Fibroblast of upper back skin (primary cell): ENCODE data around the gene KCNG4.

ENCODE experiments used
- DNase-seq: peaks from one replicate; pipeline ENCODE4 v3.0.0-alpha.2; 2013

The KCNG4 gene, protein sequence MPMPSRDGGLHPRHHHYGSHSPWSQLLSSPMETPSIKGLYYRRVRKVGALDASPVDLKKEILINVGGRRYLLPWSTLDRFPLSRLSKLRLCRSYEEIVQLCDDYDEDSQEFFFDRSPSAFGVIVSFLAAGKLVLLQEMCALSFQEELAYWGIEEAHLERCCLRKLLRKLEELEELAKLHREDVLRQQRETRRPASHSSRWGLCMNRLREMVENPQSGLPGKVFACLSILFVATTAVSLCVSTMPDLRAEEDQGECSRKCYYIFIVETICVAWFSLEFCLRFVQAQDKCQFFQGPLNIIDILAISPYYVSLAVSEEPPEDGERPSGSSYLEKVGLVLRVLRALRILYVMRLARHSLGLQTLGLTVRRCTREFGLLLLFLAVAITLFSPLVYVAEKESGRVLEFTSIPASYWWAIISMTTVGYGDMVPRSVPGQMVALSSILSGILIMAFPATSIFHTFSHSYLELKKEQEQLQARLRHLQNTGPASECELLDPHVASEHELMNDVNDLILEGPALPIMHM

DNA sequence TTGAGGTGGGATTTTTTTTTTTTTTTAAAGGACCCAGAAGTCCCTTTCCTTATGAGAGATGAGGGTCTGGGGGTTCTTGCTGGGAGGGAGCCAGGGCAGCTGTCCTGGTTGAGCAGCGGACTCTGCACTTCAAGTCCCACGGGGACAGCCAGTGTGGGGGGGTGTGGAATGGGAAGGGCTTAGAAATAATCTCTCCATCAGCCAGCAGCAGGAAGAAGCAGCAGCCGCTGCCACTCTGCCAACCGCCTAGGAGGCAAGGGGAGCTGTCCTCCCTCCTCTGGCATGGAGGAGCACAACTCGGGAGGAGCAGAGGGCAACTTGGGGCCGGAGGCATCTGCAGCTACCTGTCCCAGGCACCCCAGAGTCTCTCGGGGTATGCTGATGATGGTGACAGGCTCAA lies at the start of gene KCNG4:
Gene KCNG4 (minus strand): TSS at position 104 of the 400 bp plus-strand sequence. CDS start 2,527 bp downstream, outside the sequence.
- DNase-seq = no peak

DNA sequence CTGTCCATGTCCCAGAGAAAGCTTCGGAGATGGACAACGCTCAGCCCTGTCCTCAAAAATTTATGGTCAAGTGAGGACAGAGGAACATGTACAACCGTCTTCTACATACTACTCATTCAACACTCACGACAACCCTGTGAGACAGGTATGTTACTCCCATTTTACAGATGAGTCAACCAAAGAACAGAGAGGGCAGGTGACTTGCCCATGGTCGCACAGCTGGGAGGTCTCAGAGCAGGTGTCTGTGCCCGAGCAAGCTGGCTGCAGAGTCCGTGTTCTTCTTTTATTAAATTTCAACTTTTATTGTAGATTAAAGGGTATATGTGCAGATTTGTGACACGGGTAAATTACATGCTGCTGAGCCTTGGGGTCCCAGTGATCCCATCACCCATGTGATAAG lies 49.1 kb upstream of the KCNG4 start:
- no peak for DNase-seq

DNA sequence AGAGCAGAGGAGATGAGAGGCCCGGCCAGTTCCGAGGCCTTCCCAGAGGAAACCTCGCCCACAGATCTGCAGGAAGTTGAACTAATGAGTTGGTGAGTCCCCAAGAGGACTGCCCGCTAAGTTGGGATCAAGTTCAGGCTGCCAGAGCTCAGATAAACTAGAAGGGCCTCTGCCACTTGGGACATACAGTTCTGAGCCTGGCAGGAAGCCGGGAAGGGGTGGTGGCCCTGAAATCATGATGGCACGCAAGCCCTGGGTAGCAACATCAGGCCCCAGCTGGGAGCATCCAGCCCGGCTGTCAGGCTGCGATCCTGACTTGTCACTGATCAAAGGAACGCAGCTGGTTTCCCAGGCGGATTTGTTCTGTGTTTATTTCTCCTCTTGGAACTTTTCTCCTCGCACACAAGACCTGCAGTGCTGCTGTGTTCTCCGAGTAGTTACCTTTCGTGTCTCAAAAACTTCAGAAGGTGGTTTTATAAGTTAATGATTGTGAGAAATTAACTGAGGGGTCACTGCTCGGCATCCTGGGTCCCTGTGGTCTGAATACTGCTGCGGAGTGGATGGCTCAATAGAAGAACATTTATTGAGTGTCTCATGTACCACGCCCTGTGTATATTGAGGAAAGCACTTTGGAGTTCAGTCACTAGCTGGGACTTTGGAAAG lies 46.9 kb upstream of the KCNG4 start:
- no peak for DNase-seq

DNA sequence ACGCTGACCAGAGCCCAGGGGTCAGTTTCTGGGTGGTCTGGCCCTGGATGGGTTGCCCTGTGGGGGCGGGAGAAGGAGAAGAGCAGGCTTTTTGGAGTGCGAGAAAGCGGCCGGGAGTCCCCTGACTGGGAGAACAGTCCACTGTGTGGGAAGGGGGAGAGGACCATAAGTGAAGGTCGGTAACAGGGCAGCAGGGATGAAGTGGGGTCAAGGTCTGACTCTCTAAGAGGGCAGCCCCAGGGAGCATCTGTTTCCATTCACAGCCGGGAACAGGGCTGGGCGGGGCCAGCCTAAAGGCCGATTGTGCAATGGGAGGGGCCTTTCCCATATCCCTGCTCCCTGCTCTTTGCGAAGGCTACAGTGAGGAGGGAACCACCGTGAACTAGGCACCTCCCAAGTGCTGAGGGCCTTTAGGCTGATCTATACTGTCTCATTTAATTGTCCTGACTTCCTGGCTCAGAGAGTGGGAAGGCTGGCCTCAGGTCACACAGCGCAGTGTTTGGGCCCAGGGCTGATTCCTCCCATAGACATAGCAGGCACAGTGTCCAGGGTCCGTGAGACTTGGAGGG lies 44.4 kb upstream of the KCNG4 start:
- DNase-seq = no peak

DNA sequence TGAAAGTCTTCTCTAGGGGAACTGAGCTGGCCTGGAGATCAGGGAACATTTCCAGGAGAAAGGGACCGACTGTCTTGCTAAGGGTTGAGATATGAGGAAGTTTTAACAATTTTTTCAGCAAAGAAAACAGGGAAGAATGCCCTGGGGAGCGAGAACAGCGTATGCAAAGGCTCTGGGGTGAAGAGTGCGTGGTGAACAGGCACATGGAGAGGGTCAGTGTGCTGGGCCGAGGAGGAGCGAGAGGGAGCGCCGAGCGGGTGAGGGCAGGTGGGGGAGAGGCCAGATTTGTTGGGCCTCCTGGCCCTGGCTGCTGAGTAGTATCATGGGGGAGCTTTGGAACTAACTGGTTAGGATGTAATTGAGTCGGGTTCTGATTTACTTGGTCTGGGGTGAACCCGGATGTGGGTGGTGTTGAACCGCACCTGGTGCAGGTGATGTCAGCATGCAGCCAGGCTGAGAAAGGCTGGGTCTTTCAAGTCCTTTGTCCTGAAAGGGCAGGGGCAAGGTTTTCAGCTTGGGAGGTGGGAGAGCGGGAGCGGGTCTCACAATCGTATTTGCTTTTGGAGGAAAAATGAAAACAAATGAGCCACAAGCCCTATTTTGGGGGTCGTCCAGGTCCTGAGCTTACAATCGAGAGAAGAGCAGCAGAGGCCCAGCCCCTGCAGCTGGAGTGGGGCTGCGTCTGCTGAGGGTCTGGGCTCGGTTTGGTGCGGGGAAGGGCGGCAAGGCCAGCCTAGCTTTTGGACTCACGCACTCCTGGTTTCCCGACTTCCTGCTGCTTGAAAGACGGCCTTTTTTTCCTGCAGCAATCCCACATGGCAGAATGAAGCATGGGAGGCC lies 43.7 kb upstream of the KCNG4 start:
- no peak for DNase-seq

DNA sequence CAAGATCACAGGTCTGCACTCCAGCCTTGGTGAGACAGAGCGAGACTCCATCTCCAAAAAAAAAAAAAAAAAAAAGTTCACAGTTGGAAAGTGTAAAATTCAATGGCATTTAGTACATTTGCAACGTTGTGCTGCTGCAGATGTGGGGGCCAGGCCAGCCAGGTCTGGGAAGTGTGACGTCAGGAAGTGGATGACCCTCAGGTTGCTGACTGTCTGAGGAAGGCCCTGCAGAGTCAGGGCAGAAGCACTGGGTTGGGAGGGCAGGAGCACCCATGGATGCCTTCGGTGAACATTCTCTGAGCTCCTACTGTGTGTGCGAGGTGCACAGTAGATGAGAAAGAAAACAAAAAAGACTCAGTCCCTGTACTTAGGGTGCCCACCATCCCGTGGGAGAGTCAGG lies 42.7 kb upstream of the KCNG4 start:
- no peak for DNase-seq

DNA sequence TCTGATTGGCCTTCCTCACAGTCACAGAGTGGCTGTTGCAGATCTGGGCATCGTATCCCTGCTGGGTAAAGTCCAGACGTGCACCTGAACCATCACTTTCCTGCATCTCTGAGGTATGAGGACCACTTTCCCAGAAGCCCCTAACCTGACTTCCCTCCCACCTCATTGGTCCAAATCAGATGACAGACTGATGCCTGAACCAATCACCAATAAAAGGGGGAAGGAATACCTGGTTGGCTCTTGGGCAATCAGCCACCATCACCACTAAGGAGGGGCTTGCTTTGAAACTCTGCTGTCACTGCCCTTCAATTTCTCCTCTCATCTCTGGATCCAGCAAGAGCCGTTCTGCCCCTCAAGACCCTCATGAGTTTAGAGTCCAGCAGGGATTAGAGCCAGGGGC lies 41.3 kb upstream of the KCNG4 start:
- DNase-seq = no peak

DNA sequence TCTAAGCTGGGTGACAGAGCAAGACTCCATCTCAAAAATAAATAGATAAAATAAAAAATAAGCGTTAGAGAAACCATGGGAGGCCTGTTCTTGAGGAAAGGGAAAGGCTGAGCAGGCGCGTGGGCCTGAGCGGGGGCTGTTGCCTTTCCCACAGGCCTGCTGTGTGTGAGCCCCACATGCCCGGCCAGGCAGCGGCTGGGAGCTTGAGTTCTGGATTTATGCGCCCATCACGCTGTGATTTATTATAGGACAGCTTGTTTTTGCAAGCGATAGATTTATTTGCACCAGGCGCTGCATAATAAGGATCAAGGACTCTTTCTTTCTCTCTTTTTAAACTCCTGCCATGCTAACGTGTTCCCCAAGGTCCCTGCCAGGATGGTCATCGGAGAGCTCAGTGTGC lies 40.1 kb upstream of the KCNG4 start:
- no peak for DNase-seq

DNA sequence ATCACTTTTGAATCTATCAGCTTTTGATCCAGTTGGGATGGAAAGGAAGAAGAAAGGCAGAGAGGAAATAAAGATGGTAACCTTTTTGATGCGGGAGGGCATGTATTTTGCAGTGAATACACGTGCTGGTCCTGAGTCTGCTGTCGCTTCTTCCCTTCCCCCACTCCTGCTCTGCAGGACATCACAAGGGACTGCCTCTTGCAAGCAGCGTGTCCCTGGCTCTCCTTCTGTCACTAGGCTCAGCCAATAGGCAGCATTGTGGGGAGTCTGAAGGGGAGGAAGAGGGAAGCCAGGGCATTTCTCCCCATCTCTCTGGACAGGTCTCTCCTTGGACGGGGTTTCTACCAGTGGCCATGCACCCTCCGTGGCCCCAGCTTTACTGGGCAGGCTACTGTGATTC lies 39.2 kb upstream of the KCNG4 start:
- no peak for DNase-seq

DNA sequence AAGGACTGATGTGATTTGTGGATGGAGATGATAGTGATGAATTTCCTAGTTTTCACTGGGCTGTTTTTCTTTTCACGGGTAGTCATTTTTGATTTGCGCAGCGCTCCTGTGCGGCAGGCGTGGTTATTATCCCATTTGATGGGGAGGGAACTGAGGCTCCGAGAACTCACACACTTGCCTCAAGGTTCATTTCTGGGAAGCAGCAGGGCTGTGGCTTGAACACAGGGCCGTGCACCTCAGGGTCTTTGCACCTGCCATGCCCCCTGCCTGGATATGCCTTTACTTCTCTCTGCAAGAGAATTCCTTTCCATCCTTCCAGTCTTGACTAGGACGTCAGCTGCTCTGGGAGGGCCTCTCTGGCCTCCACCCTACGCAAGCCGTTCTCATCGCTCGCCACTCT lies 38.5 kb upstream of the KCNG4 start:
- DNase-seq = no peak

DNA sequence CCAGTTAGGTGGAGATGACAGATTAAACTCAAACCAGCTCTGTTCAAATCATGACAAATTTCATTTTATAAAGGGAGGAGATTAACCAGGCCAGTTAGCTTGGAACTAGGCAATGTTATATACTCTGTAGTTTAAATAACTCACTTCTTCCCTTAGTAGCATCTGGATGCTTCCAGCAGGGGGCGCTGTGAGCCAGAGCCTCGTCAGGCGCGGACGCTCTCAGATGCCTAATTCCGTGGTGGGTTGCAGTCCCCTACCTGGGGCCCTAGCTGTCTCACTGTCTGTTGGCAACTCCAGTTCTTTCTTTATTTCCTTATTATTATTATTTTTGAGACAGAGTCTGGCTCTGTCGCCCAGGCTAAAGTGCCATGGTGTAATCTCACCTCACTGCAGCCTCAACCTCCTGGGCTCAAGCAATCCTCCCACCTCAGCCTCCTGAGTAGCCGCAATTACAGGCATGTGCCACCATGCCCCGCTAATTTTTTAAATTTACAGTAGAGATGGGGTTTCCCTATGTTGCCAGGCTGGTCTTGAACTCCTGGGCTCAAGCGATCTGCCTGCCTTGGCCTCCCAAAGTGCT lies 37.5 kb upstream of the KCNG4 start:
- peak; percentile 41 for DNase-seq

DNA sequence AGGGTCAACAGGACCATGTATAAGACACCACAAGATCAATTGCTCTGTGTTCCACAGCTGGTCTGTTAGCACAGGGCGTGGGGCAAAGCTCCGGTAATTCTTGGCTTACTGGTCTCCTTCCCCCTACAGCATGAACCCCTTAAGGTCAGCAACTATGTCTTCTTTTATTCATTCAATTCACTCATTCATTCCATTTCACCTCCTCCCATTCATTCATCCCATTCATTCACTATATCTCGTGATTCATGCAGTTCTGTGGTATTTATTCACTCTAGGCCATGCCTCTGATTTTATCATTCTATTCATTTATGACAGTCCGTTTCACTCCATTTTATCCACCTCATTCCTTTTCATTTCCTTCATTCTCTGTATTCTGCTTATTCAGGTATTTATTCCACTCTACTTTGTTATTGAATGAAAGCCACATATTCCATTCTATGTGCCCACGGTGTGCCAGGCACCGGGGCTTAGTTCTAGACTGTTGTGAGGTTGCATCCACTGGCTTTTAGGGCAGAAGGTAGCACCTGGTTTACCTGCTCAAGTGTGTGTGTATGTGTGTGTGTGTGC lies 35.9 kb upstream of the KCNG4 start:
- DNase-seq = no peak

DNA sequence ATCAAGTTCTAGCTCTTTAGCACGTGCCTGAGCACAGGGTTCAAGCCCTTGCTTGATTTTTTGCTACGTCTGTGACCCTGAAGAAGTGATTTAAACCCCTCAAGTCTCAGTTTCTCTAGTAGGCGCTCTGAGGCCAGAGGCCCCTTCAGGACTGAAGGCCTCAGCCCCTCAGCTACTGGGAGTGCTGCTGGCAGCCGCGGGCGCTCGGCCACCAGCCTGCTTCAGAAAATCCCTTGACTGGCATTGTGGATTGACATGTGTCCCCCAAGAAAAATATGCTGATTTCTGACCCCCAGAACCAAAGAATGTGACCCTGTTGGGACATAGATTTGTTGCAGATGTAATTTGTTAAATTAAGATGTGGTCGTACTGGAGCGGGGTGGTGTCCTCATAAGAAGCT lies 34.7 kb upstream of the KCNG4 start:
- DNase-seq = no peak

DNA sequence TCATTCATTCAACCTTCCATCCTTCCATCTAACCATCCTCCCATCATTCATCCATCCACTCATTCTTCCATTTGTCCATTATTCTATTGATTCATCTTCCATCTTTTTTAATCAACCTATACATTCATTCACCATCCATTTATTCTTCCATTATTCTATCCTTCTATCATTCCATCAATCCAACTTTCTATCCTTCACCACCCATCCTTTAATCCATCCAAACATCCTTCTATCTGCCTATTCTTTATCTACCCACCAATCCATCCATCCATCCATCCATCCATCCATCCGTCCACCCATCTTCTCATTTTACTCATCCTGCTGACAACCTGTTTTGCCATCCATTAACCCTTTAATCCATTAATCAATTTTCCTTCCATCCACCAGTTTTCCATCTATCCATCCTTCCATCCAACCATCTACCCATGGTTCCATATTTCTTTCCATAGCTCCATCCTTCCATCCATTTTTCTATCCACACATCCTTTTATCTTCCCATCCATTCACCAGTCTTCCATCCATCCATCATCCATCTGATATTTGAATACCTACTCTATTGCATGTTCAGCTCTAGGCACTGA lies 33.0 kb upstream of the KCNG4 start:
- no peak for DNase-seq

DNA sequence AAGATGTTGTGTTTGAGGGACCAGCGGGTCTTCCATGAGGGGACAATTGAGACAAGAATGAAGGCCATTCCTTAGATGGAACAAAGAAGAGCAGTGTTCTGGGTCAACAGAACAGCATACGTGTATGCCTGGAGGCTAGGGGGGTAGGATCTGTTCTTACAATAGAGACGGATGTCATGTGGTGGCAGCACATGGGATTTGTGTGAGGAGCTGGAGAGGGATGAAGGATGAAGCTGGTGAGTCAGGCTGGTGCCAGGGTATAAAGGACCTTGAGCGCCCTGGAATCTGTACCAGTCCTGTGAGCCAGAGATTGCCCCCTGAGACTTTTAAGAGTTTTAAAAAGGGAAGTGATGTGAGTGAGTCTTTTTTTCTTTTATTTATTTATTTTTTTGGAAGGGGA lies 32.1 kb upstream of the KCNG4 start:
- no peak for DNase-seq

DNA sequence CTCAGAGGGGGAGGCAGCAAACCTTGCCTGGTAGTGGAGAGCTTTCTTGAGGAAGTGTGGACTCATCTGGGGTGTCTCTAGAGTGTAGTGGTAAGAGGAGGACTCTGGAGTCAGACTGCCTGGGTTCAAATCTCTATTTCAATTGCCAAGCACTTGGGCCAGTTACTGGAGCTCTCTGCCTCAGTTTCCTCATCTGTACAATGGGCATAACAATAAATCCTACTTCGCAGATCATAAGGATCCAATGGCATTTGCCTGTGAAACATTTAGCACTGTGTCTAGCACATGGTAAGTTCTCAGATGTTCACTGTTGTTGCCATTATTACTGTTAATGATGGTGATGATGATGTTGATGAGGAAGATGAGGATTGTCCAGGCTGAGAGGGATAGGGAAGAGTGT lies 31.2 kb upstream of the KCNG4 start:
- DNase-seq = no peak

DNA sequence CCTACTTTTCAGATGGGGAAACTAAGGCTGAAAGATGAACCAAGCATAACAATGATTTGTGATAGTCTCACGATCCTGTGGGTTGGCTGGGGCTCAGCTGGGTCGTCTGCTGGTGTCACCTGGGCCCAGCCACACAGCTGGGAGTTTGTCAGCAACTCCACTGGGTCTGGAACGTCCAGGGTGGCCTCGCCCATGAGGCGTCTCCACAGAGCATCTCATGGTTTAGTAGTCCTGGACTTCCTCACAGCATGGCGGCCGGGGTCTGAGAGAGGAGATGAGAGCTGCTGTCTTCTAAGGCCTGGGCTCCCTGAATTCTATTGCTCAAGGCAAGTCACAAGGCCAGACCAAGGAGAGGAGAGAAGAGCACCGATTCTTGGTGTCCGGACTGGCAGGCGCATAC lies 30.7 kb upstream of the KCNG4 start:
- DNase-seq = no peak

DNA sequence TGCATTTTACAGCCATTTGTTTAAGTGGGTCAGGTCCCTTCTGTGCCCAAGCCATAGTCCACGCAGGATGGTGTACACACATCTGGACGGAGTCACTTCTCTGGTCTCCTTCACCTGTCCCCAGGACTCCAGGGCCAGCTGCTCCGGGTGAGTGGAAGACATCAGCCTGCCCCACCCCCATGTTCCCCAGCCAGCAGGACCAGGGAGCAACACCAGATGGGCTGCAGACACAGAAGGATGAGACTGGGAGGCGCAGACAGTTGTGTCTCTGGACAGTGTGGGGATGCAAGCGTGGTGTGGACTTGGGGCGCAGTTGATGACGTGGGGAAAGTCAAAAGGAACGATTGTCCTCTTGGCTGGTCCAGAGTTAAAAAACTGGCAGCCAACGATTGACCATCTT lies 30.3 kb upstream of the KCNG4 start:
- no peak for DNase-seq

DNA sequence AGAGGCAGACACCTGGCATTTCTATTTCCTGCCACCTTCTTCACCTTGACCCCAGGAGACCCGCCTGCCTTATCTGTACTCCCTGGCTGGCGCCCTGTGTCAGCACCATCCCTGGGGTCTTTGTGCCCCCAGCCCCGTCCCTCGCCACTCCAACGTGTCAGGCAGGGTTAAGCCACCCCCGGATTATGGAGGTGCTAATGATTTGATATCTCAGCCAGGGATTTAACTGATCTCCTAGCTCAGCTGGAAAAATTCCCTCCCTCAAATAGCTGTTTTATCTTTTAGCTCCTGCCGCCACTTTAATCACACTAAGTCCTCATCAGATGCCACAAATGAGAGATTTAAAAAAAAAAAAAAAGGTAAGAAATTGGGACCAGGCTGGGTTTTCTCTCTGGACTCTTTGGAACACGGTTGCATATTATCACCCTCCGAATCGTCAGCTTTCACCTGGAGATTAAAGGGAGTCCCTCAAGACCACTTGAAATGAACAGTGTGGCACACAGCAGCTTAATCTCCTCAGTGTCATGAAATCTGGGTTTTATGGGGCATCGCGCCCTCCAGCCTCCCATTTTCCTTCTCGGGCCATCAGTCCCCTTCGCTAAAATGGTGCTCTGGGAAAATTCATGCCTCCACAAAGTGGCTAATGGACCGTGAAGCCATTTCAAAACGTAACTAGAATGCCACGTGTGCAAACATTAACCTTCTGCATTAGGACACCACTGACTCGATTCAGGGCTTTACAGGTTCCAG lies 28.7 kb upstream of the KCNG4 start:
- no peak for DNase-seq

DNA sequence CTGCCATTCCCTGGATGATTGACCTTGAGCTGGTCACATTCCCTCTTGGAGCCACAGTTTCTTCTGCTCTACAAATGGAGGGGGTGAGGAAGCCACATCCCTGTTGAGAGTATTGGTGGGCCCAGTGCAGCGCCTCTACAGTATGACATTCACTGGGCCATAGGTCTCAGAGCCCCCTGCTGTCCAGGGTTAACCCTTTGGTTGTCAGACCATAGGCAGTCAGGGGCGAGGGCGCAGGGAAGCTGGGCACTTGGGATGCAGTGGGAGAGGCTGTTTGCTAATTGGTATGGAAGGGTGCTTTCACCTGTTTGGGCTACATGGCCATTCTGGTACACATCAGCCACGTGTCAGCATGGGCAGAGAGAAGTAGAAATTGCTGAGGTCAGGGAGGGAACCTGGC lies 27.6 kb upstream of the KCNG4 start:
- DNase-seq = no peak

DNA sequence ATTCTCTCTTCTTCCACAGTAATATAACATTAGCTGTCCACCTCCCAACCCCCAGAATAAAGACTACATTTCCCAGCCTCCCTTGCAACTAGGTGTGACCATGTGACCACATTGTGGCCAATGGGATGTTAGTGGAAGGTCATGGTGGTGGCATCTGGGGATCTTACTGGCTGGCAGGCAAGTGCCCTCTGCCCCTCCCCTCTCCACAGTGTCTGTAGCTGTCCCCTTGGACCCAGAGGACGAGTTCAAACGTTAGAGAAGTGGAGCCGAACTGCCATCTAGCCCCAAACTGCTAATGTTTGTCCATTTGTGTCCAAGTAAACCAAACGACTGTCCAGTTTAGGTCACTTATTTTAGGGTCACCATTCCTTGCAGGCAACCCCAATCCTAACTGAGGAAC lies 26.6 kb upstream of the KCNG4 start:
- DNase-seq = peak; percentile 26
